ENCODE data around the gene CD207. TPM values are rescaled to one million over a fixed set of nuclear protein-coding genes. Genes with fewer than 3 reads are reported as not detected.
"Not testable (repeated sequence)": the region's sequence is repeated elsewhere in the genome, so short reads cannot be mapped to it uniquely, and the experiment has no call there.

Gene CD207
- not detected in 2 replicates for total RNA-seq (2014; rRNA removed; shearing (Covaris generic))

DNA sequence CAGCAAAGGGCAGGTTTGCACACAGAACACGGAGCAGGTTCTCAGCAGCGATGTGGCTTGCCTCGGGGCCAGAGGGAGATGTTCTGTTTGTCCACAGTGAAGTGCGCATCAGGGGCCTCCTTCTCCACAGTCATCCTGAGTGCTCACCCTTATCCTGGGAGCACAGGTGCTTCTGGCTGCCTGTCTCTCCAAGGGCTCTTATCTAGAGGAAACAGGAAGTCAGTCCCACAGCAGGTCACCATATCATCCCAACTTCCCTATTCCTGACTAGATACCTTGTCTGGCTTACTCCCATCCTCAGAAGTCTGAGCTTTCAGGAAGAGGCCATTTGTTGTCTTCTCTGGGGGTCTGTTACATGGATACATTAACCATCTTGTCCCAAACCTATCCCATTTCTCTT is at the start of gene CD207:
CD207 (minus strand) TSS at position 174 of the 400 bp plus-strand sequence; CDS start at position 134, 40 bp downstream.
- DNase-seq (ENCODE audit: low spot score), result no peak

DNA sequence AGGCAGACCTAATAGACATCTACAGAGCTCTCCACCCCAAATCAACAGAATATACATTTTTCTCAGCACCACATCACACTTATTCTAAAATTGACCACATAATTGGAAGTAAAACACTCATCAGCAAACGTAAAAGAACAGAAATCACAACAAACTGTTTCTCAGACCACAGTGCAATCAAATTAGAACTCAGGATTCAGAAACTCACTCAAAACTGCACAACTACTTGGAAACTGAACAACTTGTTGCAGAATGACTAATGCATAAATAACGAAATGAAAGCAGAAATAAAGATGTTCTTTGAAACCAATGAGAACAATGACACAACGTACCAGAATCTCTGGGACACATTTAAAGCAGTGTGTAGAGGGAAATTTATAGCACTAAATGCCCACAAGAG is 42.9 kb upstream of the CD207 start:
- not testable (repeated sequence) for DNase-seq (ENCODE audit: low spot score)

DNA sequence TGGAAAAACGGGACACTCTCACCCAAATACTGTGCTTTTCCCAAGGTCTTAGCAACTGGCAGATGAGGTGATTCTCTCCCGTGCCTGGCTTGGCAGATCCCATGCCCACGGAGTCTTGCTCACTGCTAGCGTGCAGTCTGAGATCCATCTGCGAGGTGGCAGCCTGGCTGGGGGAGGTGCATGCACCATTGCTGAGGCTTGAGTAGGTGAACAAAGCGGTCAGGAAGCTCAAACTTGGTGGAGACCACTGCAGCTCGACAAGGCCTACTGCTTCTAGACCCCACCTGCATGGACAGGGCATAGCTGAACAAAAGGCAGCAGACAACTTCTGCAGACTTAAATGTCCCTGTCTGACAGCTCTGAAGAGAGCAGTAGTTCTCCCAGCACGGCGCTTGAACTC is 40.5 kb upstream of the CD207 start:
- DNase-seq (ENCODE audit: low spot score), result not testable (repeated sequence)

- no peak for DNase-seq (ENCODE audit: low spot score)
These were observed 37.9 kb upstream of the CD207 start for GRCh38 chr2:70873541-70873940.

DNA sequence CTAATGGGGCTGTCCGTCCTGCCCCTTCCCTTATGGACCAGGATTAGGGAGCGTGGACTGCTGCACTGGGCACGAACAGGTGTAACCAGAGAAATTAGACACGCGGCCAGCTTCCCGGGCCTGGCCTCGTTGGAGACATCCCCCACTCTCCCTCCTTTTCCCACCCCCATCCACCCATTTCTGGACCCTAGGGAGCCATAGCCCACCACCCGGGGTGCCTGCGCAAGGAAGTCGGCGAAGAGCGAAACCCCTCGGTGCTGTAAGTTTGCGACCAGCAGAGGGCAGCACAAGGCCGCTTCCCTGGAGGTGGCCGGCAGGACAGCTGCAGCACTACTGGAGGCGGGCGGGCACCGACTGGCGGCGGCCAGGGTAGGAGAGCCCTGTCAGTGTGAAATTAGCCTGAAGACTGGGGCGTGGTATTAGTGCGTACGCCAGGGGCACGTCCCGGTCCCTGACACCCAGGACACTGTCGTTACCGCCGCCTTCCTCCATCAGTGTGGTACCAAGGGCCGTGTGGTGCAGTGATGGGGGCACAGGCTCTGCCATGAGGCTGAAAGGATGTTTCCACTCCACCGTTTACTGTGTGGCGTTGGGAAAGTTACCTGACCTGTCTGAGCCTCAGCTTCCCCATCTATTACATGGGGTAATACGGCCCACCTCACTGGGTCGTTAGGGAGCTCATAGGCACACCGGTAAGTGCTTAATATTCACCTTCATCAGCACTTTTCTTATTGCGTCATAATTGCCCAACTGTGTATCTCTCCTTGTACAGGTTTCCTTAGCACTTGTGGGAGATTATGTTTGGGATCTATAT is 36.0 kb upstream of the CD207 start:
- DNase-seq (ENCODE audit: low spot score), result peak; percentile 75

DNA sequence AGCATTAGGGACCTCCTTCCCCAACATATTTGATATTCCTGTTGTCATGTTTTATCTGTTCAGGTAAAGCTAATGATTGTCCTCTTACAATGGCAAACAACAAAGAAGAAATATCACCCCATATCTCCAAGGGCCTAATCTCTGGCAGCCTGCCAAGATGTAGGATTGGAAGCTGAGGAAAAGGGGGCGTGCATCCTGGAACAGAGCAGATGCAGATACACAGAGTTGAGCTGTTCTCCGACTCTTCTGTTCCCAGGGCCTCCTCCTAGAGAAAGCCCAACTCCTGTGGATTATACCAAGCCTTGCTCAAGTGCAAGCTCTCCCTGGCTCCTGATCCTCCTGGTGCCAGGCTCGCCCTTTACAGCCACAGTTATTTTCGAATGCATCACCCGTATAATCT is 35.2 kb upstream of the CD207 start:
- DNase-seq (ENCODE audit: low spot score), result no peak

DNA sequence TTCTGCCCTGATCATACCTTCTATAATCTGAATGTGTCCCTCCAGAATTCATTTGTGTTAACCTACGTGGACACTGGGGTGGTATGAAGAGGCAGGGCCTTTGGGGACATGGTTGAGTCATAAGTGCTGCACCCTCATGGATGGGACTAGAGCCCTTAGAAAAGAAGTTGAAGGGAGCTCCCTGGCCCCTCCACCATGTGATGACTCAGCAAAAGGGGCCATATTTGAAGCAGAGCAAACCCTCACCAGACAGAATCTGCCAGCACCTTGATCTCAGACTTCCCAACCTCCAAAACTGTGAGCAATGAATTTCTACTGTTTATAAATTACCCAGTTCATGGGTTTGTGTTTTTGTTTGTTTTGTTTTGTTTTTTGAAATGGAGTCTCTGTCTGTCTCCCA is 33.4 kb upstream of the CD207 start:
- no peak for DNase-seq (ENCODE audit: low spot score)

DNA sequence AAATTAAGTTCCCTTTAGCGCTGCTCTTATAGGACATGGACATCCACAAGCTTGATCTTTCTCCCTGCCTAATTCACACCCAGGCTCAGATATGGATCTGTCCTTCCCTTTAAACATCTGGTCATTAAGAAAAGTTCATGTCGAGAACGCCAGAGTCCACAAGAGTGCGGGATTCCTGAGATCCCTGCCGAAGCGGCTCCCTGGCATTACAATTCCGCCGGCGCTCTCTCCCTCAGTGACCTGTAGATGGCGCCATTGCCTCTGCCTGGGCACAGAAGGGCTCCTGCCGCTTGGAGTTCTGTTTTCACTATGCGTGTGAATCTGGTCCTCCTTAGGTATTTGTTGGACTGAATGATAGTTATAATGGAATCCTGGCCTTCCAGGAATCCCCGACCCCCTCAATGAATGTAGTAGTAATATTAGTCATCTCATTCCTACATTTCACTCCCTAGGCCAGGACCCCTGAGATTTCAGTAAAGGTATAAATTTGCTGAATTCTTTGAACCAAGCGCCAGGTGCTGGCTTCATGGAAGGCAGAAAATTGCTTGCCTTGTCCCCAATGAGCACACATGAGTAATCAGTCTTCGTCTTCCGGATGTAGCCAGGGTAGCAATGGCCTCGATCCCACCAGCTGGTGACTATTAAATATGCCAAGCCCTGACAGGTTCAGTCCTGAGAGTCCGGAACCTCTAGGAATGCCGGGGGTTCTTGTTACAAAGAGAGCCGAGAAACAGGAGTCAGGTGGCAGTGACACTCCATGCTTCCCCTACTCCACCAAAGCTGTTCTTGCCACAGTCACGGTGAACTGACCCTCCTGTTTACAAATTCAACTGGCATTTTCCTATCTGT is 26.4 kb upstream of the CD207 start:
- DNase-seq (ENCODE audit: low spot score), result peak; percentile 61

- DNase-seq (ENCODE audit: low spot score), result peak; percentile 89
These were observed 20.1 kb upstream of the CD207 start for GRCh38 chr2:70855667-70856066.

DNA sequence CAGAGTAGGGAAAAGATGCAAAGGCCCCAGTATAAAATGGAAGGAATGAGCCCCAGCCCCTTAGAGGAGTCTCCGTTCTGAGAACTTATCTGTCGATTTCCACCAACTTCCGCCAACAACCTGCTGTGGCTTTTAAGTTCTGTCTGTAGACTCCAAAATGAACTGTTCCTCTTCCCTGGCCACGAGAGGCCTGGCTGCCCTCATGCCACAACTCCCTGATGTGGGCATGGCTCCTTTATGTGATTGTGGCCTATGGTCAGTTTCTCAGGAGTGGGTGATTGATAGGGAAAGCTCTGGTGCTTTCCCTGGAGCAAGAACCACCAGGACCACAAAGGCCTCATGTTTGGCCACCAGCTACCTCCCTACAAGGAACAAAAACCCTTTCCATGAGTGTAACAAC is 18.8 kb upstream of the CD207 start:
- no peak for DNase-seq (ENCODE audit: low spot score)

DNA sequence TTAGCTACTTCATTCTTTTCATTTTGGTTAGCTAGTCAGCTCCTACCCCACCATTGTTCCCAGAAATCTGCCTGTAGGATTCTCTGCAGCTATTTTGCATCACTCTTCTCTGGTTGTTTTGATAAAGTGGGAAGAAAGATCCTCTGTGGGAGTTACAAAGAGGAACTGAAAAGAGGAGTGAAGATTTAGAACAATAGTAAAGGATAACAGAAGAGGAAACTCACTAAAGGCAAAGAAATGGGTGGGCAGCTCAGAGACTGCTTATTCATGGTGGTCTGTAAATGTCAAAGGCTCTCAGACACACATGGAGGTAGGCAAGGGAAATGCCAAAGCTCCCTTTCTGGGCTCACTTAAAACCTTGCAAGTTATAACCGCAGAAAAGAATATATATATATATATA is 17.2 kb upstream of the CD207 start:
- DNase-seq (ENCODE audit: low spot score), result no peak

- DNase-seq (ENCODE audit: low spot score), result no peak
These were observed 16.1 kb upstream of the CD207 start for GRCh38 chr2:70851704-70852103.

GRCh38 chr2:70850925-70851324 is 15.3 kb upstream of the CD207 start:
- DNase-seq (ENCODE audit: low spot score), result no peak

DNA sequence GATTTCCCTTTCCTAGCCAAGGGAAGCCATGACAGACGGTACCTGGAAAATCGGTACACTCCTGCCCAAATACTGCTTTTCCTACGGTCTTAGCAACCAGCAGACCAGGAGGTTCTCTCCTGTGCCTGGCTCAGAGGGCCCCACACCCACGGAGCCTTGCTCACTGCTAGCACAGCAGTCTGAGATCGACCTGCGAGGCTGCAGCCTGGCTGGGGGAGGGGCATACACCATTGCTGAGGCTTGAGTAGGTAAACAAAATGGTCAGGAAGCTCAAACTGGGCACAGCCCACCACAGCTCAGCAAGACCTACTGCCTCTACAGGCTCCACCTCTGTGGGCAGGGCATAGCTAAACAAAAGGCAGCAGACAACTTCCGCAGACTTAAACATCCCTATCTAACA is 6.8 kb upstream of the CD207 start:
- no peak for DNase-seq (ENCODE audit: low spot score)

DNA sequence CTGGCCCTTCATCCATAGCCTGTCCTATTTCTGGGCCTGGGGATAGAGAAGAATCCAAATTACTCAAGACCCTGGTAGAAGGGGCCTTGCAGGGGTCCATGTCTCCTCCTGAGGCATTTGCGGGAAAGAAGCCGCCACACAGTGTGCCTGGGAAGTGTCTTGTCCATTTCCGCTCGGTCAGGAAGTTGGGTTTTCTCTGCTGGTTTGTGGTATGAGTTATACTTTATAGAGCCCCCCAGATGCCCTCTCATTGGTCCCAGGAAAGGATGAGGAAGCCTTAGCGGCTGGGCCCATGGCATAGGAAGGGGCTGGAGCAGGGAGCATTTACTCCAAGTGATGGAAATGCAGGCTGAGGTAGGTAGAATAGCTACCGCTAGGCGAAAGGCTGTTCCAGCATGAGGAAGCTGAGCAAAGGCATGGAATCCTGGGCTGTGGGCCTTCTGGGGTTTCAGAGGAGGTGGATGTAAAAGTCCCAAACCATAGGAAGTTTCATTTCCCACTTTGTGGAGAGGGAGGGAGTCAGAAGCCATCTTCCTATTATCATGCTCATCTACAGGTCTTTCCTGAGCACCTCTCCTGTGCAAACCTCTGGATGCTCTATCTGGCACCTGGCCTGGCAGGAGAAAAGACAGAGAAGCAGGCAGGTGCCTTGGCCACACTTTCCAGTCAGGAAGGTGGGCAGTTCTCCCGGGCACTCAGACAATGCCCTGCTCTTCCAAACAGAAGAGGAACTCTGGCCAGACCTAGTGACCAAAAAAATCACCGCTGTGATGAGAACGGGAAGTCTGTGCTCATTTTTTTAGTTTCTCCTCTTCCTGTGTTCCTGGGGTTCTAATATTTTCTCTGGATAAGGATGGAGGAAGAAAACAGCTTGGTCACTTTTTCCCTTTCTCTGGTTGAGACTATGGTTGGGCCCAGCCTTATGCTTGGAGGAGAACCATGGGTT is 2.6 kb upstream of the CD207 start:
- DNase-seq (ENCODE audit: low spot score), result no peak

DNA sequence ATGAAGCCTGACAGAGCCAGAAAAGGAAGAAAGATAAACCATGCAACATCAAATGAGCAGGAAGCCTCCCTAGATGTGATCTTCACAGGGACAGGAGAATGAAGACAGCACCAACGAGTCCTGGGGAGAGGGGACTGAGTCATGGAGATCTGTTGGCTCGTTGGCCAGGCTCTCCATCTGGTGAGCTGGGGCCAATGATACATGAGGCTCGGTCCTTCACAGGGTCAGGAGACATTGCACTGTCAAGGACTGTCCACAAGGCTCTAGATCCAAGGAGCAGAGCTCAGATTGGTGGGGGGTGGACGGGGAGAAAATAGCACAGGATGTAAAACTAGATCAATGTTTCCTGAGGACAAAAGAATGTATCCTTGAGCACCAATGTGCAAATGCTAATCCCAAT is 735 bp downstream of the CD207 start:
- DNase-seq (ENCODE audit: low spot score), result no peak

- DNase-seq (ENCODE audit: low spot score), result no peak
These were observed 1.5 kb downstream of the CD207 start for GRCh38 chr2:70834106-70834505.

GRCh38 chr2:70833246-70833645 is 2.4 kb downstream of the CD207 start:
- no peak for DNase-seq (ENCODE audit: low spot score)

GRCh38 chr2:70832386-70832785 is 3.2 kb downstream of the CD207 start:
- no peak for DNase-seq (ENCODE audit: low spot score)

GRCh38 chr2:70831861-70832260 is 3.8 kb downstream of the CD207 start:
- DNase-seq (ENCODE audit: low spot score), result no peak

GRCh38 chr2:70830366-70830765 is 5.2 kb downstream of the CD207 start:
- DNase-seq (ENCODE audit: low spot score), result no peak

- DNase-seq (ENCODE audit: low spot score), result no peak
These were observed 5.7 kb downstream of the CD207 start for GRCh38 chr2:70829916-70830315.

Measured in H4 (cell line).